GM13976 (cell line): ENCODE results near the gene BIK.
A peak's percentile ranks its signal among the peaks of the same experiment; 100 is the strongest.
"Not testable (repeated sequence)": the region's sequence is repeated elsewhere in the genome, so short reads cannot be mapped to it uniquely, and the experiment has no call there.

Source experiments
- DNase-seq: peaks from one replicate; pipeline ENCODE4 v3.0.0; 2012; ENCODE audit warnings: low spot score
- CTCF ChIP-seq: IDR thresholded peaks from 2 replicates; pipeline ENCODE4 v1.5.1; 2012; ENCODE audit warnings: borderline replicate concordance, mild to moderate bottlenecking; ENCODE audit not compliant: insufficient read depth; ENCODE audit errors: extremely low read depth, missing control alignments, control extremely low read depth
- in situ Hi-C: fragments of 300-500 bp; cut with MboI; formaldehyde crosslinking; loops from one replicate; pipeline ENCODE4 v1.12.0; 2022; ENCODE audit warnings: low sequenced_read_pairs, mixed read lengths, inconsistent platforms; ENCODE audit not compliant: unreplicated experiment

Gene BIK

GRCh38 chr22:43101306-43101705 lies 9.2 kb upstream of the BIK start:
- in situ Hi-C loops = no loop called here
- TF ChIP-seq CTCF = no peak
- DNase-seq = no peak

DNA sequence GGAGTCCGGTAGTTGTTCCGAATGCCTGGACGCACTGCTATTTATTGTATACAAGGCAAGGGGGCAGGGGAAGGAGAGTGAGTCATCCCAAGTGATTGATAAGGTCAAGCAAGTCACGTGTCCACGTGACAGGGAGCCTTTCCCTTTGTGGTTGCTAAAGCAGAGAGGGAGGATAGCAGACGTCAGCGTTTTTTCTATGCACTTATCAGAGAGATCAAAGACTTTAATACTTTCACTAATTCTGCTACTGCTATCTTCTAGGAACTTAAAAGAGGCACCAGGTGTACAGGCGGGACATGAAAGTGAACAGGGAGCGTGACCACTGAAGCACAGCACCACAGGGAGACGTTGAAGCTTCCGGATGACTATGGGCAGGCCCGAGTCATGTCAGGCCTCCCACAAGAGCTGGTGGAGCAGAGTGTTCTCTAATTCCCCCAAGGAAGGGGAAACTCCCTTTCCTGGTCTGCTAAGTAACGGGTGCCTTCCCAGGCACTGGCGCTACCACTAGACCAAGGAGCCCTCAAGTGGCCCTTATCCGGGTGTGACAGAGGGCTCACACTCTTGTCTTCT lies 6.4 kb upstream of the BIK start:
- DNase-seq = not testable (repeated sequence)

DNA sequence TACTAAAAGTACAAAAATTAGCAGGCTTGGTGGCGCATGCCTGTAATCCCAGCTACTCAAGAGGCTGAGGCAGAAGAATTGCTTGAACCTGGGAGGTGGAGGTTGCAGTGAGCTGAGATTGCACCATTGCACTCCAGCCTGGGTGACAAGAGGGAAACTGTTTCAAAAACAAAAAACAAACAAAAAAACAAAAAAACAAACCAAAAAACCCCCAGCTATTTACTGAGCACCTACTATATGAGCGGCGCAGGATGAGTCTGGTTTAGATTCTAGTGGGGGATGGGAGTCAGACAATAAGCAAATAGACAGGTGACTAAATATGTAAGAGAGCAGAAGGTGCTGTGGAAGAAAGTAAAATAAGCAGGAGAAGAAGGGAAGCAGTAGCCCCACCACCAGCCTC lies 5.6 kb upstream of the BIK start:
- in situ Hi-C loops = not testable (repeated sequence)

More for the DNA sequence above, 6.4 kb upstream of the BIK start:
- in situ Hi-C loops = not testable (repeated sequence)

DNA sequence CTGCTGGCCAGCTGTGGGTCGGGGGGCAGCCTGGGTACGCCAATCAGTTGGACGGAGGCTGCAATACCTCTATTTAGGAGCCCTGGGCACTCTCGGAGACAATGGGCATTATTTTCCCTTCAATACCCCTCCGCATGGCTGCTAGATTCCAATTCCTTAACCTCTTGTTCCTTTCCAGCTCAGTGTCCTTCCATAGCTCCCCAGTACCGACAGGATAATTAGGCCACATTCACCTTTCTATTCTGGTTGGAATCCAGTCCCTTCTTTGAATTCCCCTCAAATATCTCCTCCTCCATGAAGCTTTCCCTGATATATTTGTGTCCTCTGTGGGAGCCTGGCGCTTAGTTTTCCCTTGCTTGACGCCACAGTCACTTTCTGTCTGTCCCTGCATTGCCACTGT lies 4.2 kb upstream of the BIK start:
- in situ Hi-C loops = no loop called here

More for the DNA sequence above, 5.6 kb upstream of the BIK start:
- not testable (repeated sequence) for DNase-seq

DNA sequence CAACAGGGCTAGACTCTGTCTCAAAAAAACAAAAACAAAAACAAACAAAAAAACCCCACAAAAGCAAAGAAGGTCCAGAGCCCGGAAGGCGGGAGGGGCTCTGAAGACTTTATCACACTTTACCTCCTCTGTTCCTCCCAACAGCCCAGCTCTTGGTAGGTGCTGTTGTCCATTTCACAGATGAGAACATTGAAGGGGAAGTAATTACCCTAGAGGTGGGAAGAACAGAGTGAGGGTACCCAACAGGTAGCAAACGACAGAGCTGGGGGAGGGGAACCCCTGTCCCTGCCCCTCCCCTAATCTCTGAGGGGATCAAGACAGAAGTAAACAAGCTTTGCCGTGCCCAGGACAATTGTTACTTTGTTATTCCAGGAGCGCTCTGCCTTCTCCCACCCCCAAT lies 1.0 kb upstream of the BIK start:
- in situ Hi-C loops = no loop called here
- DNase-seq = no peak
- TF ChIP-seq CTCF = no peak

More for the DNA sequence above, 4.2 kb upstream of the BIK start:
- no peak for TF ChIP-seq CTCF
- no peak for DNase-seq

- no peak for TF ChIP-seq CTCF
- DNase-seq = no peak
Observed at GRCh38 chr22:43109921-43110443, 568 bp upstream of the BIK start.

GRCh38 chr22:43110927-43111623 lies 525 bp downstream of the BIK start:
- in situ Hi-C loops = no loop called here
- TF ChIP-seq CTCF = no peak

More at GRCh38 chr22:43109921-43110443, 568 bp upstream of the BIK start:
- in situ Hi-C loops = no loop called here

More at GRCh38 chr22:43110927-43111623, 525 bp downstream of the BIK start:
- peak; percentile 60 for DNase-seq
